HG03342 (cell line): ENCODE measurements around the gene AGO1.
"Not testable (repeated sequence)": the region's sequence is repeated elsewhere in the genome, so short reads cannot be mapped to it uniquely, and the experiment has no call there.

ENCODE experiments used
- ATAC-seq: cut with Tn5 transposase; IDR thresholded peaks from one replicate; pipeline ENCODE4 v1.9.1; 2021; ENCODE audit warnings: mild to moderate bottlenecking, moderate library complexity; ENCODE audit not compliant: unreplicated experiment

AGO1 gene

GRCh38 chr1:35964277-35964676, 81.3 kb downstream of the AGO1 start:
- ATAC-seq: not testable (repeated sequence)

- no peak for ATAC-seq
Measured at GRCh38 chr1:35968396-35968795, 85.4 kb downstream of the AGO1 start.

- no peak for ATAC-seq
Measured at GRCh38 chr1:35971601-35972000, 88.6 kb downstream of the AGO1 start.

- not testable (repeated sequence) for ATAC-seq
Measured at GRCh38 chr1:35972631-35973030, 89.6 kb downstream of the AGO1 start.

GRCh38 chr1:35980090-35980489, 97.1 kb downstream of the AGO1 start:
- ATAC-seq: no peak
